GM19395 (cell line): ENCODE measurements around the gene AGO3.
"Not testable (repeated sequence)": the region's sequence is repeated elsewhere in the genome, so short reads cannot be mapped to it uniquely, and the experiment has no call there.

Experiments
- ATAC-seq: cut with Tn5 transposase; IDR thresholded peaks from one replicate; pipeline ENCODE4 v1.9.1; 2021; ENCODE audit warnings: mild to moderate bottlenecking, moderate library complexity; ENCODE audit not compliant: unreplicated experiment

Gene AGO3

DNA sequence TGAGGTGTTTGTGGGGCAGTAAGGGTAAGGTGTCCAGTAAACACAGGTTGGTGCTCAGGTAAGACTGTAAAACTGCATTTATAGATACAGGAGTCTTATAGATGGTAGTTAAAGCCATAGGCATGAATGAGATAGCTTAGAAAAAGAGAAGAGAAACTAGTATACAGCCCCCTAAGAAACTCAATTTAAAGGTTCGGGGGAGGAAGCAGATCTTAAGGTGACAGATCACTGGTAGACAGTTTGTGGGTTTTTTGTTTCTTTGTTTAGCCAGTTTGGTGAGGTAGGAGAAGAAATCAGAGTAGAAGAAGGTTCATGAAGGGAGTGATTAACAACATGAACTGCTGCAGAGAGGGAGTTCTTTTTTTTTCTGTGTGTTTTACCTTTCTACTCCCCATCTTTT is 6.1 kb upstream of the AGO3 start:
- ATAC-seq: no peak

DNA sequence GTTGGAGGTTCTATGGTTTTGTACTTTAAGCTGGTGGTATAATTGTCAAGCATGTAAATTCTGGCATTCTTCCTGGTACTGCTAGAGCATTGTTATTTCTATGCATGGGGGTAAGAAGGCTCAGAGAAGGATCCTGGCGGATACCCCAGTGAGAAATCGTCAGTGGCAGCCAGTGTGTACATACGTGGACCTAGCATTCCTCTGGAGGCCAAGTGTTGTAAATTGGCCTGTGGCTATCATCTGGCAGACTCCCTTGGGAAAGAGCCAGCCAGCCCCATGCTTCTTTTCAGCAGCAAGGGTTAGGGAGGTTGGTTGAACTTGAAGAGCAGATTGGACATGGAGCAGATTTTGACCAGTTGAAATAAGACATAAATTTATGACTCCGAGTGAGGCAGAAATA is 5.2 kb upstream of the AGO3 start:
- no peak for ATAC-seq

DNA sequence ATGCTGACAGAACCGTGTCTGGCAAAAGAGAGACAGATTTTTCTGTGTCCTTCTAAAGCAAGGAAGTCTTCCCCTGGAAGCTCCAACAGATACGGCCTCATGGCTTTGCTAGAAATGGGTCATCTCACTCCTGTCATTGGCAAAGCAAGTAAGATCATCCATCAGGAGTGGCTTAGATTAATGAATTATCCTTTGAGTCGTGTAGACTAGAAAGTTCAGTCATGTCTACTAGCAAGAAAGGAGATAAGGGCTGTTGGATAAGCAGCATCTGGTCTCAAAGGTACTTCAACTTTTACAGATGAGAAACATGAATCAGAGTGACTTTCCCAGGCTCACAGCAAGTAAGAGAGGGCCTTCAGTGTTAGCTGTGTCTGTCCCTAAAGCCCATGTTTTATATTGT is 3.4 kb upstream of the AGO3 start:
- no peak for ATAC-seq

DNA sequence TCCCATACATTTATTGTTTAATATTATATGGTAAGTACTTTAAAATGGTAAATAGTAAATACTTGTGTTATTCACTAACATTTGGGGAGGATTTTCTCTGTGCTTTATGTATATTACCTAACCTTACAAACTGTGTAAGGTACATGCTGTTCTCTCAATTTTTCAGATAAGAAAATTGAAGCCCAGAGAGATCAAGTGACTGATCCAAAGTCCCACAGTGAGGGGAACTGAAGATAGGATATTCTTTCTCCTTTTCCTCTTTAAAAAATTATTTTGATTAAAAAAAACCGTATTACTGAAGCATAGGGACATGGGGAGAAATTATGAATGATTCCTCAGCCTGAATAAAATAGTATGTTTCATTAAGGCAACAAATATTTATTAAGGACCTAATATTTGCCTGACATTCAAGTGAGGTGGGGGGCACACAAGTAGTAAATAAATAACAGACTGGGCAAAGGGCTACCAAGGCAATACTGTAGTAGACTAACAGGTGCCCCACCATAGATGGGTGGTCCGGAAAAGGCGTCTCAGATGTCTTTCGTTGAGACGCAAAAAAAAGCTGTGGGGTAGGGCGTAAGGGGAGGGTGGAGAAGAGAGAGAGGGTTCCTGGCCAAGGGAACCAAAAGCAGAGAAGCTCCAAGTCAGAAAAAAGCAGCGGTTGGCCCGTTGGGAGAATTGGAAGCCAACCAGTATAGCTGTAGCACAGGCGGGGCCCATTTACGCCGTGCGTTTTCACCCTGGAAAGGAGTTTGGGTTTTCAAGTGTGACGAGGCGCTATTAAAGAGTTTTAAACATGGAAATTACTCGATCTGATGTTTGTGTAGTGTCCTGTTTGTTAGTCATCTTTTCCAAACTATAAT is 944 bp upstream of the AGO3 start:
- ATAC-seq: no peak

DNA sequence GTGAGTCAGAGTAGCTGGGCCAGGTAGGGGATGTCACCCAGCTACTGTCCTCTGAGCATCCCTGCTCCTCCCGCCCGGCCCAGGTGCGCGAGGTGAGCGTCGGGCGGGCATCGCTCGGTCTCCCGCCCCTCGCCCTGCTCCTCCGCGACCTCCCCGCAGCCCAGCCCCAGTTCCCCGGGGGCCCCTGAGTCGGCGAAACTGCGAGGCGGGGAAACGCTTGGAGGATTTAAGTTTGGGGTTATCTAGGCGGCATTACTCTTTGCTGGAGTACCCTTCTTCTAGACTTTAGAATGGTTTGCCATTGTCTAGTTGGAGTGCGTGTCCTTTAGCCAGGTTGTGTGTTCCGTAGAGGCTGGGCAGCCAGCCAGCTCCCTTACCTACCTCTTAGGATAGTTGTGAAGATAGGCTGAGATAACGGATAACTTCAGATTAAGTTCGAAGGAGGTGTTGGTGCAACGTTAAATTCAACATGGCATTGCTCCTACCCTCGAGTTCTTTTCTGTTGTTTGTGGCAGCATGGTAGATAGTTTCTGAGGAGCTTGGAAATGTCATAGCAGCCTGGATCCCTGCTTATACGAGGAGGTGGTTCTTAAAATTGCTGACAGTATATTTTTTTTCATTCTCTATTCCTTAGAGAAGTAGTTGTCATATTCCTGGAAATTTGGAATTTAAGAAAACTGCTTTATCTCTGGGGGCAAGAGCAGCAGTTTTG is 697 bp downstream of the AGO3 start:
- ATAC-seq: peak; percentile 7

DNA sequence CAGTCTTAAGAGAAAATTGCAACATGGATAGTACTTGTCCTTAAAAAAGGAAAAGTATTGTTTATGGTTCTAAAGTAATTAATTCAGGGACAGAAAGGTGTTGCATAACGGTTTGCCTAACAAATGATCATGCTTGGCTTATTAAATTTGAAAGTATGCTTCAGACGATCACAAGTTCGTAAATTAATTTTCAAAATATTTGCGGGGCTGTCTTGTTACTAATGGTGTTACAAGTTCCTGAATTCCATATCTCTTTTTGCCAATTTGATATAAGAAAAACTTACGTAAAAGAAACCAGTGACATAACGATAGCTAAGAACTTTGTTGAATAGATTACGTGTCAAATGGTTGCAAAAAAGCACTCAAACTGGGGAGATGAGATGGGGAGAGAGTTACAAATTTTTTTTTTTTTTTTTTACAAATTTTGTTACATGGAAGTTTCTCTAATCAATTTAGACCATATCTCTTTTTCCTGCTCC is 1.3 kb downstream of the AGO3 start:
- ATAC-seq: no peak

- ATAC-seq: no peak
These were observed 2.0 kb downstream of the AGO3 start for GRCh38 chr1:35932941-35933340.

DNA sequence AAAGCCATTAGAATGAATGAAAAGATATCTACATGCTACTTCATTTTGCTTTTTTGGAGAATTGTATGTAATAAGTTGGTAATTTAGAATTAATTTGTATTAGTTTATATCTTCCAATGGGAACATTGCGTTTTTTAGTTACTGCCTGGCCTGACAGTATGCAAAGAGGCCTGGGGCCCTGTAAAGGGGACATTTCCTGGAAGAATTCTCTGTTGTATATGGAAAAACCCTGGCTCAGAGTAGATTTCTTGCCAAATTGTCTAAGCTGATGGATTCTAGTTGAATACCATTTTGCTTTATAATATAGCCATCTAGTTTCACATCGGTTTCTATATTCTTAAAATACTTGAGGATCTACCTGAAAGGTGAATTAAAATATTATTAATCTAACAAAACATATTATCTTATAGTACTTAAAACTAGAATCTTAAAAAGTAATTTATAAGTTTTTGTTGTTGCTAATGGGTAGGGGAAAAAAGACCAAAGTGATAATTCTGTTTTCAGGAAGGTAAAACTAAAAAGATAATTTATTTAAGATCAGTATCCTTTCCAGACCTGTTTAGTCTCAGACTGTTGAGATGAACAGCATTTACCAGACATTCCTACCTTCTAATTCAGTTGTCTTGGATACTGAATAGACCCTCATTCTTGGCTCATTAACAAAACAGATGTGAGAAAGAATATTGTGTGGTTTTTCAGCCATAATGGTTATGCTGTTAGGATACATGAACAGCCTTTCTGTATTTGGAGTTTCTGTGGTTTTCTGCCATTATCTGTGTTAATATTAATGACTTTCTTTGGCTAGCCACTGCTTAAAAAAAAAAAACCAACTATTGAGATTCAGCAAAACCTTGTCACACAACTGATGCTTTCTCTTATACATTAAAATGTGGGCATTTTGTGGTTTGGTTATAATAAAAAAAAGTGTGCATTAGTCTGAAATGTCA is 4.8 kb downstream of the AGO3 start:
- ATAC-seq: no peak

- no peak for ATAC-seq
These were observed 5.9 kb downstream of the AGO3 start for GRCh38 chr1:35936838-35937237.

- ATAC-seq: no peak
These were observed 8.6 kb downstream of the AGO3 start for GRCh38 chr1:35939484-35939883.

DNA sequence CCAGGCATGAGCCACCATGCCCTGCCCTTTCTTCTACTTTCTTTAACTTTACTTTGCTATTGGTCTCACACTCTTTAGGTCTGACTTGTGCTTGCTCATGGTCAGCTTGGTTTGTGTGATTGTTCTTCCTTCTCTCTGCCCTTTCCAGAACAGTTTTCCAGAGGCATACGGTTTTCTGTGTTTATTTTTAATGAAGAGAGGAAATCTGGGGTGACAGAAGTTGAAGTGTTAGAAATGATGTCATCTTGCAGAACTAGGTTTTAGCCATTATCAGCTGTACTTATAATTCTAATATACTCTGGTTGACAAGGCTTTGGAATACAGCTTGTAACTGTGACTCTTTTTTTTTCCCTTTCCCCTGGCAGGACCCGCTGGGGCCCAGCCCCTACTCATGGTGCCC is 14.4 kb downstream of the AGO3 start:
- ATAC-seq: no peak

- ATAC-seq: no peak
These were observed 16.6 kb downstream of the AGO3 start for GRCh38 chr1:35947547-35947946.

- no peak for ATAC-seq
These were observed 27.7 kb downstream of the AGO3 start for GRCh38 chr1:35958558-35958957.

- no peak for ATAC-seq
These were observed 28.4 kb downstream of the AGO3 start for GRCh38 chr1:35959304-35959703.

GRCh38 chr1:35962952-35963351 is 32.0 kb downstream of the AGO3 start:
- no peak for ATAC-seq

DNA sequence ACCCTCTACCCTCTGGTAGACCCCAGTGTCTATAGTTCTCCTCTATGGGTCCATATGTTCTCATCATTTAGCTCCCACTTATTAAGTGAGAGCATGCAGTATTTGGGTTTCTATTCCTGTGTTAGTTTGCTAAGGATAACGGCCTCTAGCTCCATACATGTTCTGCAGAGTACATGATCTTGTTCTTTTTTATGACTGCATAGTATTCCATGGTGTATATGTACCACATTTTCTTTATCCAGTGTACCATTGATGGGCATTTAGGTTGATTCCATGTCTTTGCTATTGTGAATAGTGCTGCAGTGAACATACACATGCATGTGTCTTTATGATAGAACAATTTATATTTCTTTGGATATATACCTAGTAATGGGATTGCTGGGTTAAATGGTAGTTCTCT is 33.4 kb downstream of the AGO3 start:
- ATAC-seq: not testable (repeated sequence)

DNA sequence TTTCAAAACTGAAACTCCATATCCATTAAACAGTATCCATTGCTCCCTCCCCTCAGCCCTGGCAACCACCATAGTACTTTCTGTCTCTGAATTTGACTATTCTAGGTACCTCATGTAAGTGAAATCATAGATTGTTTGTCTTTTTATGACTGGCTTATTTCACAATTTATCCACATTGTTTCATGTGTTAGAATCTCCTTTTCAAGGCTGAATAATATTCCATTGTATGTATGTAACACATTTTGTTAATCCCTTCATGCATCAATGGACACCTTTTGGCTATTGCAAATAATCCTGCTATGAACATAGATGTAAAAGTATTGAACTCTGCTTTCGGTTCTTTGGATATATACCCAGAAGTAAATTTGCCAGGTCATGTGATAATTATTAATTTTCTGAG is 37.5 kb downstream of the AGO3 start:
- ATAC-seq: no peak

DNA sequence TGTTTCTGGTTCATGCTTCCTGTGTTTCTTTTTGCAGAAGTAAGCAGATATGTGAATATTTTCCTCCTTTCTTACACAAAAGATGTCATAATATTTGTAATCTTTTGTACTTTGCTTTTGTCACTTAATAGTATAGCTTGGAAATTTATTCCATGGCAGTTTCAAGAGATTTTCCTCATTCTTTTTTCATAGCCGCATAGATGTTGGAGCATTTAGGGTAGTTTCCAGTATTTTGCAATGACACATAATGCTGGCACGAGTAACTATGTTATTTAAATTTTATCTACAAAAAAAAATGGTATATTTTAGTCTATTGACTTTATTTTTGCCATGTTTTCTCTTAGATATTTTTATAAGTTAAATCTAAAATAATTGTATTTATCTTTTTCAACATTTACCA is 40.7 kb downstream of the AGO3 start:
- ATAC-seq: no peak

DNA sequence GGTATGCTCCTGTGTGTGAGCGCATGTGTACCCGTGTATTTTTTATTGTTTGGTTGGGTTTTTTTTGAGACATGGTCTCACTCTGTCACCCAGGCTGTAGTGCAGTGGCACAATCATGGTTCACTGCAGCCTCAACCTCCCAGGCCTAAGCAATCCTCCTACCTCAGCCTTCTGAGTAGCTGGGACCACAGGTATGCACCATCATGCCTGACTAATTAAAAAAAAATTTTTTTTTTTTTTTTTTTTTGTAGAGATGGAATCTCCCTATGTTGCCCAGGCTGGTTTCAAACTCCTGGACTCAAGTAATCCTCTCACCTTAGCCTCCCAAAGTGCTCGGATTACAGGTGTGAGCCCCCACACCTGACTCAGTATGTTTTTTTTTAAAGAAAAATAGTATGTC is 41.7 kb downstream of the AGO3 start:
- not testable (repeated sequence) for ATAC-seq

DNA sequence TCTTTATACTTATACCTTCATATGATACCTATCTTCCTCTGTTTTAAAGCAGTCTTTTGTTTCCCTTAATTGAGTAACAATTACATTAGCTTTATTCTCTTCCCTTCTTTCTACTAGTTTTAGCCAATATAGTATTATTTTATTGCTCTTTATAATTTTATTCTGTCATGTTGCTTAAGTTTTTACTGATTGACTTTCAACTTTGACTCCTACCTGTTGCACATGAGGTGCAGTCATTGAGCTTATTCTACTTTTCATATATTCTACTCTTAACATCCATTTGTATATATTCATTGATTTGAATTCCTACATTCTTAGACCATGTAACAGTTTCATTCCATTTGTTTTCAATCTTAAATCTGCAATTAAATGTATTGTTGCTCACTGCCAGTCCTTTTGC is 49.2 kb downstream of the AGO3 start:
- ATAC-seq: no peak

- ATAC-seq: no peak
These were observed 57.3 kb downstream of the AGO3 start for GRCh38 chr1:35988237-35988636.
